ENCODE results near the gene CDC42EP1.

- TF ChIP-seq CTCF (IDR thresholded peaks at IDR 0.05) (no peak), POLR2A (IDR thresholded peaks at IDR 0.05) (no peak)
Measured at GRCh38 chr22:37591823-37592404, 31.6 kb downstream of the CDC42EP1 start.
